GM12874 (cell line): ENCODE results near the gene COPZ1.

ENCODE experiments used
- CTCF ChIP-seq: IDR thresholded peaks from 2 replicates; pipeline ENCODE4 v1.5.1; 2011; ENCODE audit warnings: low read depth, mild to moderate bottlenecking, control low read depth, low read length, moderate library complexity; ENCODE audit not compliant: insufficient read depth

COPZ1 gene

GRCh38 chr12:54393743-54394142 is 68.8 kb downstream of the COPZ1 start:
- TF ChIP-seq CTCF: no peak

- peak; percentile 55 for TF ChIP-seq CTCF
Observed at GRCh38 chr12:54394281-54394719, 69.4 kb downstream of the COPZ1 start.

GRCh38 chr12:54394986-54395385 is 70.1 kb downstream of the COPZ1 start:
- TF ChIP-seq CTCF: no peak

GRCh38 chr12:54395545-54395944 is 70.6 kb downstream of the COPZ1 start:
- TF ChIP-seq CTCF: no peak

- no peak for TF ChIP-seq CTCF
Observed at GRCh38 chr12:54397157-54397556, 72.2 kb downstream of the COPZ1 start.

- TF ChIP-seq CTCF: no peak
Observed at GRCh38 chr12:54398218-54398617, 73.3 kb downstream of the COPZ1 start.

- peak; percentile 96 for TF ChIP-seq CTCF
Observed at GRCh38 chr12:54398995-54399793, 74.3 kb downstream of the COPZ1 start.
